SK-N-SH treated with all-trans-retinoic acid at 6 μM for 48 hours (cell line): ENCODE measurements around the gene ASIC5.

Source experiments
- ATAC-seq: fragments of 200-7000 bp; cut with Tn5 transposase; 3 replicates; pipeline ENCODE4 v1.9.1; 2020; ENCODE audit warnings: mild to moderate bottlenecking, moderate library complexity
- CSDC2 ChIP-seq: fragments of 250-450 bp; sonication (Bioruptor Pico); IDR thresholded peaks from 2 replicates; pipeline ENCODE4 v1.5.0; 2020; ENCODE audit warnings: mild to moderate bottlenecking, moderate library complexity
- CSRNP3 ChIP-seq: fragments of 250-450 bp; sonication (Bioruptor Pico); IDR thresholded peaks from 2 replicates; pipeline ENCODE4 v1.5.1; 2021; ENCODE audit warnings: mild to moderate bottlenecking, moderate library complexity
- ESRRG ChIP-seq: fragments of 250-450 bp; sonication (Bioruptor Pico); IDR thresholded peaks from 2 replicates; pipeline ENCODE4 v1.6.1; 2021; ENCODE audit warnings: mild to moderate bottlenecking
- GLIS3 ChIP-seq: fragments of 250-450 bp; sonication (Bioruptor Pico); IDR thresholded peaks from 2 replicates; pipeline ENCODE4 v1.5.0; 2020; ENCODE audit warnings: mild to moderate bottlenecking, moderate library complexity
- ISL1 ChIP-seq: fragments of 250-450 bp; sonication (Bioruptor Pico); IDR thresholded peaks from 2 replicates; pipeline ENCODE4 v2.1.2; 2022; ENCODE audit warnings: mild to moderate bottlenecking, moderate library complexity
- OSR1 ChIP-seq: fragments of 250-450 bp; sonication (Bioruptor Pico); IDR thresholded peaks from 2 replicates; pipeline ENCODE4 v1.8.0; 2022; ENCODE audit warnings: moderate library complexity, mild to moderate bottlenecking, inconsistent platforms
- PATZ1 ChIP-seq: fragments of 250-450 bp; sonication (Bioruptor Pico); IDR thresholded peaks from 2 replicates; pipeline ENCODE4 v1.8.0; 2020; ENCODE audit warnings: mild to moderate bottlenecking, moderate library complexity, borderline replicate concordance
- POU6F1 ChIP-seq: fragments of 250-450 bp; sonication (Bioruptor Pico); IDR thresholded peaks from 2 replicates; pipeline ENCODE4 v1.8.0; 2021; ENCODE audit warnings: low read depth, mild to moderate bottlenecking, moderate library complexity, borderline replicate concordance
- PPARA ChIP-seq: fragments of 250-450 bp; sonication (Bioruptor Pico); IDR thresholded peaks from 2 replicates; pipeline ENCODE4 v1.5.0; 2020; ENCODE audit warnings: mild to moderate bottlenecking, borderline replicate concordance
- RARB ChIP-seq: fragments of 250-450 bp; sonication (Bioruptor Pico); IDR thresholded peaks from 2 replicates; pipeline ENCODE4 v1.8.0; 2021; ENCODE audit warnings: mild to moderate bottlenecking, moderate library complexity
- SNAI2 ChIP-seq: fragments of 250-450 bp; sonication (Bioruptor Pico); IDR thresholded peaks from 2 replicates; pipeline ENCODE4 v1.5.0; 2020; ENCODE audit warnings: mild to moderate bottlenecking, moderate library complexity
- TCF4 ChIP-seq: fragments of 250-450 bp; sonication (Bioruptor Pico); IDR thresholded peaks from 2 replicates; pipeline ENCODE4 v1.8.0; 2021; ENCODE audit warnings: mild to moderate bottlenecking, moderate library complexity, borderline replicate concordance
- TOX ChIP-seq: fragments of 250-450 bp; sonication (Bioruptor Pico); IDR thresholded peaks from 2 replicates; pipeline ENCODE4 v1.8.0; 2021; ENCODE audit warnings: mild to moderate bottlenecking, moderate library complexity, borderline replicate concordance
- TSHZ2 ChIP-seq: fragments of 250-450 bp; sonication (Bioruptor Pico); IDR thresholded peaks from 2 replicates; pipeline ENCODE4 v1.5.0; 2020; ENCODE audit warnings: mild to moderate bottlenecking, moderate library complexity
- ZC3H10 ChIP-seq: fragments of 250-450 bp; sonication (Bioruptor Pico); IDR thresholded peaks from 2 replicates; pipeline ENCODE4 v1.5.1; 2021; ENCODE audit warnings: mild to moderate bottlenecking, moderate library complexity
- ZFP30 ChIP-seq: fragments of 450-650 bp; formaldehyde crosslinking; IDR thresholded peaks from 2 replicates; pipeline ENCODE4 v1.5.0; 2022; ENCODE audit warnings: mild to moderate bottlenecking, moderate library complexity
- ZNF565 ChIP-seq: fragments of 450-650 bp; formaldehyde crosslinking; conservative IDR thresholded peaks from 2 replicates; pipeline ENCODE4 v1.5.0; 2020; ENCODE audit warnings: low read depth, mild to moderate bottlenecking, moderate library complexity
- ZNF70 ChIP-seq: fragments of 450-650 bp; formaldehyde crosslinking; IDR thresholded peaks from 2 replicates; pipeline ENCODE4 v1.5.0; 2020; ENCODE audit warnings: mild to moderate bottlenecking, moderate library complexity

The ASIC5 gene

GRCh38 chr4:155795991-155796390, 70.1 kb downstream of the ASIC5 start:
- peak; percentile 92 for ATAC-seq
- TF ChIP-seq GLIS3 (no peak), ZC3H10 (CRISPR knock-in tag) (no peak), ZNF70 (CRISPR knock-in tag) (no peak), RARB (CRISPR knock-in tag) (no peak), POU6F1 (CRISPR knock-in tag) (no peak), ESRRG (CRISPR knock-in tag) (no peak), ZNF565 (CRISPR knock-in tag) (no peak), SNAI2 (CRISPR knock-in tag) (no peak), CSRNP3 (CRISPR knock-in tag) (no peak), CSDC2 (CRISPR knock-in tag) (no peak)

- no peak for ATAC-seq
- TF ChIP-seq PATZ1 (CRISPR knock-in tag) (no peak), ISL1 (peak; percentile 88), TOX (CRISPR knock-in tag) (no peak)
Observed at GRCh38 chr4:155794589-155795236, 71.4 kb downstream of the ASIC5 start.

GRCh38 chr4:155789982-155790381, 76.1 kb downstream of the ASIC5 start:
- TF ChIP-seq SNAI2 (CRISPR knock-in tag) = no peak
- no peak for TF ChIP-seq GLIS3
- no peak for TF ChIP-seq POU6F1 (CRISPR knock-in tag)
- TF ChIP-seq TSHZ2 (CRISPR knock-in tag) = no peak
- TF ChIP-seq PPARA (CRISPR knock-in tag) = no peak
- no peak for TF ChIP-seq RARB (CRISPR knock-in tag)
- no peak for TF ChIP-seq OSR1 (CRISPR knock-in tag)
- no peak for TF ChIP-seq PATZ1 (CRISPR knock-in tag)
- TF ChIP-seq ZFP30 (CRISPR knock-in tag) = no peak
- no peak for TF ChIP-seq TOX (CRISPR knock-in tag)
- no peak for TF ChIP-seq TCF4 (CRISPR knock-in tag)
- TF ChIP-seq ZNF565 (CRISPR knock-in tag) = no peak
- TF ChIP-seq, all 23 proteins: peak for 0
- ATAC-seq = no peak
